GM20000 (cell line): ENCODE measurements around the gene TNRC6B.

ENCODE experiments used
- DNase-seq: peaks from one replicate; pipeline ENCODE4 v3.0.0; 2012; ENCODE audit warnings: low spot score
- TF ChIP-seq, protein P1 (sequence below): IDR thresholded peaks from 2 replicates; pipeline ENCODE4 v1.5.1; 2012; ENCODE audit warnings: mild to moderate bottlenecking, control low read depth; ENCODE audit errors: extremely low read depth, missing control alignments

TNRC6B gene

DNA sequence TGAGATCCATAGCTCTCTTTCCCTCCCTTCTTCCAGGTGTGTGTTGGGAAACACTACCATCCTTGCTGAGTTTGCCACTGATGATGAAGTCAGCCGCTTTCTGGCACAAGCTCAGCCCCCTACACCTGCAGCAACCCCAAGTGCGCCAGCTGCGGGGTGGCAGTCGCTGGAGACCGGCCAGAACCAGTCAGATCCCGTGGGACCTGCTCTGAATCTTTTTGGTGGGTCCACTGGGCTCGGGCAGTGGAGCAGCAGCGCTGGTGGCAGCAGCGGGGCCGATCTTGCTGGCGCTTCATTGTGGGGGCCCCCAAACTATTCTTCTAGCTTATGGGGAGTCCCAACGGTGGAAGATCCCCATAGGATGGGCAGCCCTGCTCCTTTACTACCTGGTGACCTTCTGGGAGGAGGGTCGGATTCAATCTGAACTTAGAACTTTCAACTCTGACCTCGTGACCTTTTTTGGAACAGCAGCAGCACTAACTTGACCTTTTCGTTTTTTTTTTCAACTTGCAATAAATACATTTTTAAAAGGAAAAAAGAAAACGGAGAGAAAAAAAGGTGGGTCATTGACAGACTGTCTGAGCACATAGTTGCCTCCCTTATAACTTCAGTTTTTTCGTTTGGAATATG, 145.2 kb downstream of the TNRC6B start:
- TF ChIP-seq, protein P1, sequence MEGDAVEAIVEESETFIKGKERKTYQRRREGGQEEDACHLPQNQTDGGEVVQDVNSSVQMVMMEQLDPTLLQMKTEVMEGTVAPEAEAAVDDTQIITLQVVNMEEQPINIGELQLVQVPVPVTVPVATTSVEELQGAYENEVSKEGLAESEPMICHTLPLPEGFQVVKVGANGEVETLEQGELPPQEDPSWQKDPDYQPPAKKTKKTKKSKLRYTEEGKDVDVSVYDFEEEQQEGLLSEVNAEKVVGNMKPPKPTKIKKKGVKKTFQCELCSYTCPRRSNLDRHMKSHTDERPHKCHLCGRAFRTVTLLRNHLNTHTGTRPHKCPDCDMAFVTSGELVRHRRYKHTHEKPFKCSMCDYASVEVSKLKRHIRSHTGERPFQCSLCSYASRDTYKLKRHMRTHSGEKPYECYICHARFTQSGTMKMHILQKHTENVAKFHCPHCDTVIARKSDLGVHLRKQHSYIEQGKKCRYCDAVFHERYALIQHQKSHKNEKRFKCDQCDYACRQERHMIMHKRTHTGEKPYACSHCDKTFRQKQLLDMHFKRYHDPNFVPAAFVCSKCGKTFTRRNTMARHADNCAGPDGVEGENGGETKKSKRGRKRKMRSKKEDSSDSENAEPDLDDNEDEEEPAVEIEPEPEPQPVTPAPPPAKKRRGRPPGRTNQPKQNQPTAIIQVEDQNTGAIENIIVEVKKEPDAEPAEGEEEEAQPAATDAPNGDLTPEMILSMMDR = no peak
- DNase-seq = no peak

DNA sequence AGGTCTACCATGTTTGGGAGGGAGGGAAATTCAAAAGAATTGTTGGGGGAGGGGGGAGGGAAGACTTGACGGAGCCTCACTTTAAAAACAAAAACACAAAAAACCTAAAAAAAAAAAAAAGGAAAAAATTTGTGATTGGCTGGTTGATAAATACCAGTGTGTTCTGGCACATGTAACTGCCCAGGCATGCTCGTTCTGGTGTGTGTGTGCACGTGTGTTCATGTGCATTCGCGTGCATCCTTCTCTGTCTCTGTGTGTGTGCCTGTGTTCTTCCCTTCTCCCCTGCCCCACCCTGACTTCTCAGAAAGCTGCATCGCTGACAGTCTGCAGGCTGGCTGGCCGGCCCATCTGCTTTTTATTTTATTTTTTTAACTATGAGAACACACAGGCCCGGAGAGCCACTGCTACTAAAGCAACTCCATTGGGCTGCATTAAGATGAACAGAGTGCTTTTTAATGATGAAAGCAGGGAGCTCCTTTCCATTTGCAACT, 146.0 kb downstream of the TNRC6B start:
- TF ChIP-seq, protein P1 = no peak

DNA sequence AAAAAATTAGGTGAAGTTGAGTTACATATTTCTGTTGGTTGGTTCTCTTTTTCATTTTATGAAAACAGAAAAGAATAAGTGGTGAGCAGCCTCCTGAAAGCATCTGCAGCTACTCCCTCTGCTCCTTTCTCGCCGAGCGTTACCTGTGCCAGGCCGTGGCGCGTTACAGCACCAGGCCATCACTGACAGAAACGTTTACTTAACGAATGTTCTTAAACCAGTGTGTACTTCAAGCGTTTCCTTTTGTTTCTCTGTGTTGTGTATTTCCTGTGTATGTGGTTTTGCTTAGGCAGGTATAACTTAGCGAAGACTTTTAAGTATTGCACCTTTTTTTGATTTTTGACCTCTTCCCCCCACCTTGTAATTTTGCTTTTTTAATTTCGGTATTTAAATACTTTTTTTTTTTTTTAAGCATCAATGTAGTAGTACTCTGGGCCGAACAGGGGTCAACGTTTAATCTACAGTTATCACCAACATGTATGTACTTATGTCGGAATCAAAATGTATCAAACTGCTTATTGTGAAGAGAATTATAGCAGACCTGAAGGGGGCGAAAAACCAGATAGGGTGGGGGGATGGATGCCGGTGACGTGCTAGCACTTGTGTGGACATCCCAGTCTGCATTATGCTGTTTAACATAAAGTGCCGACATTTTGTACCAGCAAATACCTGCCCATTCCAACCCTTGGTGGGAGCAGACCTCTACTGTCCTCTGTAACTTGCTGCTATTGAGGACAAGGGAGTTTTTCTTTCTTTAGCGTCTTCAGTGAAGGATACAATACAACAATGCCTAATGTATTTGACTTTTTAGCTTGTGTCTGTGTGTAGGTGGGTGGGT, 147.0 kb downstream of the TNRC6B start:
- no peak for DNase-seq
- TF ChIP-seq, protein P1 = no peak

More for the DNA sequence above, 146.0 kb downstream of the TNRC6B start:
- DNase-seq = no peak

DNA sequence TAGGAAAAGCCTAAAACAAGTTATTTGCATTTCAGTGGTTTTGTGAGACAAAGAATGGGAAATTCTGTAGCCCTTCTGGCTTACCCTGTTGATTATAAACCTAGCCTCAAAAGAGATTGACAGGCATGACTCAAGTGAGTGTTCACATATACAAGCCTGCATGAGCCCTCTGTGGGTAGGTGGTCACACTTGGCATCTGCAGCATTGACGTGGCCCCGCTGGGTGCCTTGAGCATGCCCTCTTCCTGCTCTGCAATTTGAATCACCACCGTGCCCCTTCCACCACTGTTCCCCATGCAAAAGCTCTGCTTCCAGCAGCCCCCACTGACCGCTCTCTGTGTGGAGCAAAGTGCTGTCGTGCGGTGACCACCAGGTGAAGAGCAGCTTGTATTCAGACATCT, 147.6 kb downstream of the TNRC6B start:
- TF ChIP-seq, protein P1 = no peak
- peak; percentile 45 for DNase-seq

DNA sequence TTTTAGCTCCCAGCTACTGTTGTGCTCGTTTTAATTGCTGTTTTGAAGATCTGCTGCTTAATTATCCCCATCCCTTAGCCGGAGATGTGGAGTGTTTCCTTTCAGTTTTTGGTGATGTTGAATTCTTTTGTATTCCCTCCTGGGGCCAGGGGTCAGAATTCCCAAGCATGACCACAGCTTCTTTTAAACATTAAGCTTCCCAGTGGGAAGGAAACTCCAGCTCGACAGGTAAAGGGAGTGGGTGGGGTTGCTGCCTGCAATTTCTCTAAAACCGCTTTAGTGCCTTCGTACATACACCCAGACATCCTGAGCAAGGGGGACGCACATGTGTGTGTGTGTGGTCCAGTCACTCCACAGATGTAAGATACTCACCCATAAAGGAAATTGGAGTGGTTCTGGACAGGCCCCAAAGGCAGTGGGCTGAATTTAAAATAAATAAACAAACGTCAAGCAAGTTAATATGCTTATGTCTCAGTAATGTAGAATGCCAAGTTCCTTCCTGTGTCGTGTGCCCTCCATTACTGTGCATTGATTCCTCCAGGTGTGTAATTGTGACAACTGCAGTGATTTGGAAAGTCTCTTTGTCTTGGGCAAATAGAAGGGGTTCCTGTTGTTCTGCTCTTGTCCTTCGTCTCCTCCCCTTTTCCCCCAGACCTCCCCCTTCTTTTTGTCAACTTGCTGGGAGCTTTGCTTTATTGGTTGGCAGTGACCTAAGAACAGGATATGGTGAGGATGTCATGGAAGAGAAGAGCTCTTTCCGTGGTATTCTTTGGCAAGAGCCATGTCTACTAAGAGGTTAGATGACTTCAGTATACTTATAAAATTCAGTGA, 149.4 kb downstream of the TNRC6B start:
- TF ChIP-seq, protein P1 = no peak
- DNase-seq = no peak

DNA sequence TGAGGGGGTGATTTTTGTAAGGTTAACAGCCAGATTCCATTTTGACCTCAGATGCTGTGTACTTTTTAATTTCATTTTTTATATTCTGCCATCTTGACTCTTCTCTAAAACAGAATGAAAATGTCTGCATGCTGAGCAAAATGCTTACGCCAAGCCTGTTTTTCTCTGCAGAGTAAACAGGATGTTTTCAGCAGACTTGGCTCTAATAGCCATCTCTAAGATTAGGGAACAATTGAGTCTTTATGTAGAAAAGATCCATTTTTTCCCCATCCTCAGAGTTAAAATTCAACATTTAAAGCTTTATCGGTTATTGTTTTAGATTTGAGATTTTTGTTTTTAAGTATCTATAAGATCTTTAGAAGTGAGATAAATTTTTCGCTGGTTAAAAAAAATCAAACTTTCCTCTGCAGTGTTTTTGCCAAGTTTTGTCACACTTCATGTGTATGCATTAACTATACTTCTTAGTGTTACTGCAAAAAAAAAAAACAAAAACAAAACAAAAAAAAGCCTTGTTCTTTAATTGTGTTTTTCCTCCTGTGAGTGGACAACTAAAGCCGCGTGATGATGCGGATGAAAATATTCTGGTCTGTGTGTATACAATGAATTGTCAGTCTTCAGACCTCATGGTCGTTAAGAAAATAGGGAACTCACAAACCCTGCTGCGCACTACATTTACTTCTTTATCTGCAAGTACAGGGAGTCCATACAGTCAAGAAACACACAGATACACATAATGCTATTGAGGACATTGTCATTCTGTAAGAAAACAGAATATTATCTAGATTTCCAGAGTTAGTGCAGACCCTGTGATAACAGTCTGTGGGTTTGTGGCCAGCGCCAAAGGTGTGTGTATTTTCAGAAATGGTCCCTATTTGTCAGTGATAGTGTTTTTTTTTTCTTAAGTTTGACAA, 151.1 kb downstream of the TNRC6B start:
- no peak for DNase-seq

More for the DNA sequence above, 151.1 kb downstream of the TNRC6B start:
- TF ChIP-seq, protein P1 = no peak
